ENCODE results near the gene SAFB. TPM values are rescaled to one million over a fixed set of nuclear protein-coding genes. Genes with fewer than 3 reads are reported as not detected.
"Not testable (repeated sequence)": the region's sequence is repeated elsewhere in the genome, so short reads cannot be mapped to it uniquely, and the experiment has no call there.

SAFB gene
- total RNA-seq, 1 experiment from 2014 or later: 25.0 TPM

DNA sequence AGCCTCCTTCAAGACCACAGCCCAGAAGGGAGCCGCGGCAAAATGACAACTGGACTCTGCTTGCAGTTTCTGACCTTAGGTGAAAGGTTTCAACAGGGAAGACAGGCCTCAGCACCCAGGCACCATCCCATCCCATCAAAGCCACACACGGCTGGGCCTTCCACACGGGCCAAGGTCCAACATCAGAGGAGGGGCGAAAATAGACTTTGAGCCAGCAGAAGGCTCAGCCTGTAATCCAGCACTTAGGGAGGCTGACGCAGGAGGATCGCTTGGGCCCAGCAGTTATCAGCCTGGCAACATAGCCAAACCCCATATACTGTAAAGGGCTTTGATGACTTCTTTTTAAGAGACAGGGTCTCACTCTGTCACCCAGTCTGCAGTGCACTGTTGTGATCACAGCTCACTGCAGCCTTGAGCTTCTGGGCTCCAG lies 28.3 kb upstream of the SAFB start:
- DNase-seq (ENCODE audit: extremely low read depth, low read depth): no peak

DNA sequence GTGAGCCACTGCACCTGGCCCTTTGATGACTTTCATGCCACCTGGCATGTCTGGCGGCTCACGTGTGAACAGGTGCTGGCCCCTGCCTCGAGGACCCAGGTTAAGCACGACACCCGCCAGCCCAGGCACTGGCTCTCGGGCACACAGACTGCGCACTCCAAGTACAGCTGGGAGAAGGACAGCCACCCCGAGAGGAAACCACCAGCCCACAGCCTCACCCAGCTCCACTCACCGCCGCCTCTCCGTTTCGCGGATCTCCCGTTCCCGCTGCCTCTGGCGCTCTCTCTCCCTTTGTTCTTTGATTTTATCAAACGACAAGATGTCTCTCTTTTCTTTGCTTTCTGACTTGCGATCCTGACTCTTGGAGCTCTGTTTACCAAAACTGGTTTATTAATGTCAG lies 27.8 kb upstream of the SAFB start:
- no peak for DNase-seq (ENCODE audit: extremely low read depth, low read depth)

DNA sequence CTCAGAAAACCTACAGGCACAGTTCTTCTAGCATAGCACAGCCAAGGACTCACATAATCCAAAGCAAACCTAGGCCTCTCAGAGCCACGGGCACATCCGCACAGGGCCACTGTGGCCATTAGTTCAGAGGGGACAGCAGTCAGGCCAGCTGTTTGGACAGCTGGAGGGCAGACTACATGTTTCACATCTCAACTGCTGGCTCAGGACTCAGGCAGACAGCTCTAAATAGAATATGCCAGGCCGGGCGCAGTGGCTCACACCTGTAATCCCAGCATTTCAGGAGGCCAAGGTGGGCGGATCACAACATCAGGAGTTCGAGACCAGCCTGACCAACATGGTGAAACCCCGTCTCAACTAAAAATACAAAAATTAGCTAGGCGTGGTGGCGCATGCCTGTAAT lies 27.1 kb upstream of the SAFB start:
- no peak for DNase-seq (ENCODE audit: extremely low read depth, low read depth)

DNA sequence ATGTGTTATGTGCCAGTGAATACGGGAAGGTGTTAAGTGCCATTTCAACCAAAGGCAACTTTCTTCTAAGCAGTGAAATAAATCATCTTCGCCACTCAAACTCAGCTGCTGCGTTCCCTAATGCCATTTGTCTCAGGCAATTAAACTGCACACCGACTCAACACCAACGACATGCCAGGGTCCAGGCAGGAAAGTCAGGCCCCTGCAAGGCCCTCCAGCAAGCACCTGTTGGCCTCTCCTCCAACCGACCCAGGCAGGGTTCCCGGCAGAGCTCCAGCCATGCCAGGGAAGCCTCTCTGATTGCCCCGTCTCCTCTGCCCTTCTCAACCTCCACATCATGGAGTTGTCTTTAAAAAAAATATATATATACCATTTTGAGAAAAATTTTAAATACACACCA lies 22.1 kb upstream of the SAFB start:
- DNase-seq (ENCODE audit: extremely low read depth, low read depth): no peak

DNA sequence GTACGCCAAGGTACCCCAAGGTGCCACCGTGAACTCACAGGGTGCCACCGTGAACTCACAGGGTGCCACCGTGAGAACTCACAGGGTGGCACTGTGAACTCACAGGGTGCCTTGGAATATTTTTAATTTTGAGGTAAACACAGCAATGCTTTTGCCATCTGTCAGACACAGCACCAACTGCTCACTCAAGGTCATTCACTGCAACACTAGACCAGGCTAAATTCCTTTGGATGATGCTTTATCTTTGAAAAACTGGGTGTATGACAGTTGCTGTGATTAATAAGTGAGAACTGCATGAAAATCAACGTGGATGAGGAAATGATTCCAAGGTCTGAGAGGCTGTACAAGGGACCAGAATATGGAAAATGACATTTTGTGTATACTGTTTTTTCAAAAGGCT lies 19.3 kb upstream of the SAFB start:
- DNase-seq (ENCODE audit: extremely low read depth, low read depth): no peak

DNA sequence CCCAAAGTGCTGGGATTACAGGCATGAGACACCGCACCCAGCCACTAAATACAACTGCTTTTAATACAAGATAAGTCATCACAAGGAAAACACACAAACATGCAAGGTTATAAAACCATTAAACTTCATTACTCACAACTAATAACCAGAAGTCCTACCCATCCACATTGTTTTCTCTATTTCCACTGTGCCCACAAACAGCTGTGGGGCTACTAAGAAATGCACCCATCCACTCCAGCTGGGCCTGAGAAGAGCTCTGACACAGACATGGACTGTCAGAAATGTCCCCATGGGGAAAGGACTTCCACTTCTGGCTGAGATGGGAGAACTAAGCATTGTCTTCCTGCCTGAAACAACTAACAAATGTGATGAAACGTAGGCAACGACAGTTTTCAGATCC lies 17.5 kb upstream of the SAFB start:
- no peak for DNase-seq (ENCODE audit: extremely low read depth, low read depth)

DNA sequence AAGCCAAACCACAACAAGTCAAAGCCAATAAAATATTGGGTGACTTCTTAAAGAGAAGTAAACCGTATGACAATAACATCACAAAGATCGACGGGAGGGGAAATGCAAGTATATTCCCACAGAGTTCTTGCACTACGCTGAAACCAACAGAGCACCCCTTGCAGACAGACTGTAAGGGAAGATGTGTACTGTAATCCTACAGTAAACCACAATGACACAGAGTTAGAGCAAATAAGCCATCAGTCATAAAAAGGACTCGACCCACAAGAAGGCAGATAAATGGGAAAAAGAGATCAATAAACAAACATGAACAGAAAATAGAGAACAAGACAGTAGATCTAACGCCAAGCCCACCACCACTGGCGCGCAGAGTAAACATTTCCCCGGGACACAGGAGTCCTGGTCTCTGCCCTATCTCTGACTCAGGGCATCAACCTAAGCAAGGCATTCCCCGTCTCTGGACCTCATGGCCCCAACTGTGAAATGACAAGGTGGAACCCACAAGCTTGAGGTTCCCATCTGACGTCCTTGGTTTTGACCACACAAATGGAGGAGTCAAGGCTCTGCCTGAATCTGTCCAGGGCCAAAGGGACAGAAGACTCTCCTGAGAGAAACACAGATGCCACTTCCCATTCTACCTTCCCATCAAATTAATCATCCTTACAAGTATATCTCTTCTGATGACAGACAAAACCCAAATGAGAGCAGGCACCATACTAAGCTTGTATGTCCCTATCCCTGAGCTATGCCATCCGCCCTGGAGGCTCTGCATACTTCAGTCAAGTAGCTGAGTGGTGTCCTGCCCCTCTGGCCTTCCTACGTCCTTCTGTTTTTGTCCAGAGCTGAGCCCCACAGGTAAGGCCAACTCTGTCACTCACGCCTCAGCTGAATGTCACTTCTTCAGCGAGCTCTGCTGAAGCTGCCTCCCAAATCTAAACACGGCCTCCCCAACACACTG lies 15.3 kb upstream of the SAFB start:
- DNase-seq (ENCODE audit: extremely low read depth, low read depth): no peak

DNA sequence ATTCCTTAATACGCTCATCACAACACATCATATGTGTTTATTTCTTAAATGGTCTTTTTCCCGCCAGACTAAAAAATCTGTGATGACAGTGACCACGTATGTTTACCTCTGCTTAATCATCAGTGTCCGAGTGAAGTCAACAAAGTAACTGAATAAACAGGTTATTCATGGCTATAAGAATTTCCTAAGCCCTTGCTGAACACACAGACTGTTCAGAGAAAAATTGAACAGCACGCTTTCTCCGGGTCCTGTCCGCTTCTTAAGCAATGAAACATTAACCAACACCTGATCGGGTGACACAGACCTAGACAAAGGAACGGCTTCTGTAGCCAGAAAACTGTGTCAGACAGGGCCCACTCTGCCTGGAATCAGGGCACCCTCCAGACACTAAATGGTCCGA lies 14.6 kb upstream of the SAFB start:
- no peak for DNase-seq (ENCODE audit: extremely low read depth, low read depth)

DNA sequence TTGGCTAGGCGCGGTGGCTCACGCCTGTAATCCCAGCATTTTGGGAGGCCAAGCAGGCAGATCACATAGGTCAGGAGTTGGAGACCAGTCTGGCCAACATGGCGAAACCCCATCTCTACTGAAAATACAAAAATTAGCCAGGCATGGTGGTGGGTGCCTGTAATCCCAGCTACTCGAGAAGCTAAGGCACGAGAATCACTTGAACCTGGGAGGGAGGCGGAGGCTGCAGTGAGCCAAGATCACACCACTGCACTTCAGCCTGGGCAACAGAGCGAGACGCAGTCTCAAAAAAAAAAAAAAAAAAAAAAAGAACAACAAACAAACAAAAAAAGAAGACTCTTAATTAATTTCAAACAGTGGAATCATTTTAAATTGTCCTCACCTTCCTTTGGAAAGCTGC lies 14.1 kb upstream of the SAFB start:
- DNase-seq (ENCODE audit: extremely low read depth, low read depth): not testable (repeated sequence)

DNA sequence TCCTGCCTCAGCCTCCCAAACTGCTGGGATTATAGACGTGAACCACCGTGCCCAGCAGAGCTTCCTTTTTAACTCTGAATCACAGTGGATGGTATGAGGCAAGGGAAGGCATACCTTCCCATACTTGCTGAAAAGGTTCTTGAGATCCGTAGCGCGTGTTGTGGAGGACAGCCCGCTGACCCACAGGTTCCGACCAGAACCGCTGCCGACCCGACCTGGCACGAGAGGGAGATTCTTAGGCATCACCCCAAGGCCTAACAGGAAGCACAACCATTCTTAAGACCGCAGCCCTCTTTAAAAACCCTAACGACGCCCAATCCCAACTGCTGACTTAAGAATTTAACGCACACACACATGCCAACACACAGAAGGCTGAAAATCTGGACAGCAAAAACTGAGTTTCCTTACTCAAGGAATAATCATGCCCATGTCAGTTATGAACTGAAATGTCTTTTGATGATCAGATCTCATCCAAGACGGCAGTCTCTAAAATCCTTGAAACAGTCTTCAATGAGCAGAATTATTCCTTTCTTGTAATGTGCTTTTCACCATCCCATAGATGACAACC lies 12.9 kb upstream of the SAFB start:
- DNase-seq (ENCODE audit: extremely low read depth, low read depth): no peak

DNA sequence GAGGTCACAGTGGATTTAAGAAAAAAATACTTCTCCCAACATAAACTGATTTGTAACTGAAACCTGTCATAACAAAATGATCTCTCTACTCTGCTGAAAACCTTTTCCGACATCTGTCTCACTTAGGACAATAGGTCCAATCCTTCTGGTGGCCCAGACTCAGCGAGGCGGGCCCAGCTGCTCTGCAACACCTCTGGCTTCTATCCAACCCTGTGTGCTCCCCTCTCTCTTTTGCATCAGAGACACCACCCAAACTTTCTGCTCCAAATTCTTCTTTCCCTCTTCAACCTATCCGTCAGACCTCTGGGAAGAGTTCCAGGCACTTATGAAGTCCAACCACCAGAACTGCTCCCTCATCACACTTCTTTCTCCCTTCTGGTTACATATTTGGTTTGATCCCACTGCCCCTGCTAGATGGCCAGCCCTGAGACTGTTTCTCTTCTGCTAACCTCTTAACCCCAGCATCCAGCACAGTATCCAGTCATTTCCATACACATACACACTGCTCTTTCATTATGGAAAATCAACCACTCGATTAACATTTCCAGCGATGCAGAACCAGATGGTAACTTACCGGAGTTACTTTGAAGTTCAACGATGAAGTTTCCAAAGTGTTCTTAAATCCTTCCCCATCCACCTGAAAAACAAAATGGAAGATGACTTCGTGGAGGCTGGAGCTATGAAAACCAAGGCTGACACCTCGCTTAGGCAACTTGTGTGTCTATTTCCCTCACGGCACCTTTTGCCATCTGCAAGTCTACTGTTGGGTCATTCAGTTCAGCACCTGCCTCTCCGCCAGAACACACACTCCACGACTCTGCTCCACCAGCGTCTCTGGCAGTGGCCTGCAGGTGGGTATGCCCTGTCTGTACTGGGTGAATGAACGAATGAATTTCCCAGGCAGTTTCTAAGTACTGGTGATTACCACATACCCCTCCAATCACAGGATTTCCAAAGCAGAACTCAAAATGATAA lies 9.7 kb upstream of the SAFB start:
- no peak for DNase-seq (ENCODE audit: extremely low read depth, low read depth)

DNA sequence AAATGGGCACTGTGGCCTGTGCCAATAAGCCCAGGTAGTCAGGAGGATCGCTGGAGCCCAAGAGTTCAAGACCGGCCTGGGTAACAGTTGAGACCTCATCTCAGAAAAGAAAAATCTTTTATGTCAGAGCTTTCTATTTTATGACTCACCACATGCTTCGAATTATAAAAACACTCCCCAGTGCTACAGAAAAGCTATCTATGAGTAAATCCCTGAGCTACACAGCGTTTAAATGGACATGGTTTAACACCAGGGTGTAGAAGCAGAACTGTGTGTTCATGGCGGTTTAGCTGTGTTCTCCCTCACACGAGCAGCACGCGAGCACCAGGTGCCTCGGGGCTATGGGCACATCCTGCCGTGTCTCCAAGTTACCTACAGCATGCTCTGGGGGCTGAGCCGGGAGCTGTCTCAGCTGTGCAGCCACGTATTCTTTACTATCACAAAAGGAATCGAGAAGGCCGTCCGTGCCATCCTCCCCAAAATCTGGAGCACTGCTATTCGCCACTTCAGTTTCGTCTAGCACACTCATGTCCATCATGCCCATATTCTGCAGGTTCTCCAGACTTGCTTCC lies 7.0 kb upstream of the SAFB start:
- no peak for DNase-seq (ENCODE audit: extremely low read depth, low read depth)

DNA sequence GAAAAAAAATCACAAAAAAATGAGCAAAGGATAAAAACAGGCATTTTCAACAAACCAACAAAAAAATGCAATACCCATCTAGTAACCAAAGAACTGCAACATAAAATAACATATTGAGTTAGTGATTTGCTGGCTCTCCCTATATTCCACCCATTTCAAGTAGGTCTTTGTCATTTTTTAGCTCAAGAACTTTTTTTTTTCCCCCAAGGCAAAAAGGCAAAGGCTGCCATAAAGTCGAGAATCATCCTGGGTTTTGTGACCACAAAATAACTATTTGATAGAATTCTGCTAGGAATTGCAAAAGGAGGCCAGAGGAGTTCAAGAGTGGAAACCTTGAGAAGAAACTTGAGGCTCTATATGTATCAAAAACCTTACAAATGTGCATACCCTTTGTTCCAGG lies 5.8 kb upstream of the SAFB start:
- no peak for DNase-seq (ENCODE audit: extremely low read depth, low read depth)

DNA sequence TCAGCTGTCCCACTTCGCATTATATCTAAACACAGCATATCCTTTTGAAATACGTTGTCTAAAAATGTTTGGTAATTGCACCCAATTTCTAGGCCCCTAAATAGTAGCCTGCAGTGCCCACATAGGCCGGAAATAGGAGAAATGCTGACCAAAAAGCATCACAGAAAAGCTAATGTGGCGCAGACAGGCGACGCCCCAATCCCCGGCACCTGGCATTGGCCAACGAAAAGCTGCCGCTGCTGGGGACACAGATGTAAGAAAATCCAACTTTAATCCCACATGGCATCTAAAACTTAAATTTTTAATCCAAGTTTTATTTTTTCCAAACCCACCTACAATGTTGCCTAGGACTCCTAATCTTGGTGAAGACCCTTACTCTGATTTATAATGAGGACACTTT lies 4.3 kb upstream of the SAFB start:
- DNase-seq (ENCODE audit: extremely low read depth, low read depth): no peak

DNA sequence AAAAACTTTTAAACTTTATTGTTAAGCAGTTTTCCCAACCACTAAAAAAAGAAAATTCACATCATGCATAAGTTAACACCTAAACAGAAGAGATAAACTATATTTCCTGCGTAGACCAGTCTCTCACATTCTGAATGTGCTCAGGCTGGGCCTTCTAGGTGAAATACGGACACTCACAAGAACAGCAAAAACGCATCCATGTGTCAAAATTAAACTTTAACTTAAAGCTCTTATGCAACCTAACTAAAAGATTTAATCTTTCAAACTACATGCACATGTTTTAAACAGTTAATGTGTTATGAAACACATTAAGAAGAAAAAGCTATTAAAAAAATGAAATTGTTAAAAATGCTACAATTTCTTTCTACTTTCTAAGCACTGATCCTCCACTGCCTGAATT lies 2.9 kb upstream of the SAFB start:
- no peak for DNase-seq (ENCODE audit: extremely low read depth, low read depth)

DNA sequence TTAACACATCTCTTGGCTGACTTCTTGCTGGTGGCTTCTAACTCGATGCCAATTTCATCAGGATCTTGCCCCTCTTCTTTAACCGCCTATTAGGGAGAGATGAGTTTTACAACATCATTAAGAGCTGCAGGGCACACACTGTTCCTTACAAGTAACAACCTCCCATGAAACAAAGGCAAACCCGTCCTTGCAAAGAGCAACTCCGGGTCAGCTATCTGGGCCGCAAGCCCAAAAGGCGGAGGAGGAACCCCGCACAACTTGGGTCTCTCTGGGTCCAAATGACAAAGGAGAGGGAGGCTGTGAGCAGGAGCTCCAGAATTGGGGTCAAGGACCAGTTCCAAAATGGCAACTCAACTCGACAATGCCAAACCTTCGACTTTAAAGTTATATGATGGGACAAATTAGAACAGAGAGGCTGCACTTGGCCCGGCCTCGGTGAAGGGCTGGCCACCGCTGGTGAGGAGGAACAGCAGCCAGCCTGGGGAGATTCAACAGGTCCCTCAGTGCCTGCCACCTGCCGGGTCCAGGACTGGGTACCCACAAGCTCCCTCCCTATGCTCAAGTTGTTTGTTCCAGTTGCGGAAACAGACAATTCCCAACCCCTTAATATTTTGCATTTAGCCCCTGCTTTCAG lies 1.5 kb upstream of the SAFB start:
- DNase-seq (ENCODE audit: extremely low read depth, low read depth): no peak

DNA sequence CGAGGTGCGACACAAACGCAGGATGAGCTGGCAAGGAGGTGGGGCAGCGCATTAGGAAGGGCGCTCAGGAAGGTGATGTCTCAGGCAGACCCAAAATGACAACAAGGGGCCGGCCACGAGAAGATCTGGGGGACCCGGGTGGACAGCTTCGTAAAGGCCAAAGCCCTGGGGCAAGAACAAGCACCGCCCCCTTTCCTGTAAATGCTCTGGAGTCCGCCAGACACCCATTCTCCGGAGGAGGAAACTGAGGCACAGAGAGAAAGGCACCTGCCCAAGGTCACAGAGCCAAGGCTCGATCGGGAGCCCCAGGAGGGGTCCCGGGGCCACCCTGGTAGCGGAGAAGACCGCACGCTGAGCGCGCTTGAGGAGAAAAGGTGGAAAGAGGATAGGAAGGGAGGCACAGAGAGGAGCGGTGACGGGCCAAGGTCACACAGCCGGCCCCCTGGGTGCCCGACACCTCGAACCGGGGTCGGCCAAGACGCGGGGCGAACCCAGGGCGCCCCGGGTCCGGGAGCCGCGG lies 878 bp upstream of the SAFB start:
- no peak for DNase-seq (ENCODE audit: extremely low read depth, low read depth)

DNA sequence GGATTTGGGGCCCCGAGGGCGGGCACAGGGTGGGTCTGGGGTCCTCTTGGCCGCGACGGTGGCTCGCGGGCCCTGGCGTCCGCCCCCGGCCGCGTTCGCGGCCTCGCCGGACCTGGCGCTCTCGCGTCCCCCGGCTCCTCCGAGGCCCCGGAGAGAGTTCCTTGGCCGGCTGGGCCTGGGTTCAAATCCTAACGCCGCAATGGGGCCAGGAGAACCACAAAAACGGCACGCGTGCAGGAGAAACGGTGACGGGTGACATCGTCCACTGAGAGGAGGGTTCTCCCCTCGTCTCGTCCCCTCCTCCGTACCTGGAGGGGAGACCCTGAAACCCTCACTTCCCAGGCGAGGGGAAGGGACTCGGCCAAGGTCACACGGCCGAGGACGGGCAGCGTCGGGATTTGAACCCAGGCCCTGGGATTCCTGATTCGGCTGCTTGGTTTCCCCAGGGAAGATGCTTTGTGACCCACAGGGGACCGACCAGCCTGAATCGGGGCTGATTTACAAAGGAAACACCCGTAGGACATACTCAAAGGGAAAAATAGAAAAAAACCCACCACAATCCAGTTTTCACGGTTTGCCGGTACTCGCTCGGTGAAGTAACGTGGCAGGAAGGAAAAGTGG lies 624 bp downstream of the SAFB start:
- no peak for DNase-seq (ENCODE audit: extremely low read depth, low read depth)

DNA sequence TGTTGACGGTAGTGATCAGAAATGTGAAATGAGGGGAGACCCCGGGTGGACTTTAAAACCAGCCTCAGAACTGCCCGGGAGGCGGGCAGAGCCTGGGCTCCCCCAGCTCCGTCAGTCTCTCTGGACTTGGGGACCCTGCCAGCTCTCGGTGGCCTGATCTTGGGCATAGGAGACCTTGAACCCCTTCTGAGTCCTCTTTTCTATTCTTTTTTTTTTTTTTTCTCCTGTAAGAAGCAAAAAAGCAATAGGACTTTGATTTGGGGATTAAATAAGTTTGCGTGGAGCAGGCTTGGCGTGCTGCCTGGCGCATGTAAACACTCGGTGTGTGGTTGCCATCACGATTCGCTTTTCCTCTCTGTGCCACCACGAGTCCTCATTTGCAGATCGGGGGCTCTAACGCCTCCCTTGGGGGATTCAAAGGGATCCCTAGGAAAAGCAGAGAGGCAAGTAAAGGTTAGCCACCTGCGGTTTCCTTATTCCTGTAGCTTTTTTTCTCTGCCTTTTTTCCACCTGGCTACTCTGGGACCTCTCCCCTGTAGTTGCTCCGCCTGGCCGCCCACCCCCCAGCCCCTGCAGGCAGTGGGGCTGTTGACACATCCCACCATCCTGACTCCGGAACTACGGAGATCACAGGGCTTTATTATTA lies 1.3 kb downstream of the SAFB start:
- no peak for DNase-seq (ENCODE audit: extremely low read depth, low read depth)

Measured in NCI-H460 (cell line).